HG02623 (cell line): ENCODE measurements around the gene LRP1B.

Experiments
- ATAC-seq: cut with Tn5 transposase; IDR thresholded peaks from one replicate; pipeline ENCODE4 v1.9.1; 2021; ENCODE audit warnings: moderate library complexity; ENCODE audit not compliant: unreplicated experiment

LRP1B gene

GRCh38 chr2:140246957-140247356, 1883.9 kb downstream of the LRP1B start:
- no peak for ATAC-seq

GRCh38 chr2:140246058-140246457, 1884.8 kb downstream of the LRP1B start:
- ATAC-seq, result no peak

GRCh38 chr2:140242889-140243288, 1887.9 kb downstream of the LRP1B start:
- ATAC-seq, result no peak

DNA sequence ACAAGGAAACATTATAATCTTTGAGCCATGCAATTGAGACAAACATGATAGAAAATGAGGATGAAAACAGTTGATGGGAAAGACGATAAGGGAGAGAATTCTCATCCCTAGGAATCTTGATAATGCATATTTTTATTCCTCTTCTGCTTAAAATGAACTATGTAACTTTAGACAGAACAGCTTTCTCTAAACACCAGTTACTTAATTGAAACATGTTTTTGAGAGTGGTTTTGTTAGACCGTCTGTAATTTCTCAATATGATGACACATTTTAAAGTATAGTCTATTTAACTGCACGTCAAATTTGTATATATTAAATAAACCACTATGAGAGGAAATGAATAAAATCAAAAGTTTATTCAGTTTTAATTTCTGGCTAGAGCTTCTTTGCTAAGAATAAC, 1896.7 kb downstream of the LRP1B start:
- ATAC-seq, result no peak

- no peak for ATAC-seq
Measured at GRCh38 chr2:140210963-140211362, 1919.9 kb downstream of the LRP1B start.

- ATAC-seq, result no peak
Measured at GRCh38 chr2:140205093-140205492, 1925.7 kb downstream of the LRP1B start.

DNA sequence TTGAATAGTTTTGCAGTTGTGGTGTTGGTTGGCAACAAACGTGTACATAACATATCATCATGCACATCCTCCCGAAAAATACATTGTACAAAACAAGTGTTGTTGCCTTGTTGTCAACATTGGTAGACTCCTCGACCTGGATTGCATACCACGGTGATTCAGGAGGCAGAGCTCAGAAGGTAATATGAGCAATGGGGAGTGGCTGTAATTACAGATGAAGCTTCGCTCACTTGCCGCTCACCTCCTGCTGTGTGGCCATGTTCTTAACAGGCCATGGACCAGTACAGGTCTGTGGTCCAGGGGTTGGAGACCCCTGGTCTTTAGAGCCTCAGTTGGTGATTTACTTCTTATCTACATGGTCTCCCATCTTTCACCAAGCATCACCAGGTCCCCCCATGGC, 1927.5 kb downstream of the LRP1B start:
- no peak for ATAC-seq

- ATAC-seq, result no peak
Measured at GRCh38 chr2:140201572-140201971, 1929.2 kb downstream of the LRP1B start.

GRCh38 chr2:140200764-140201163, 1930.1 kb downstream of the LRP1B start:
- ATAC-seq, result no peak

DNA sequence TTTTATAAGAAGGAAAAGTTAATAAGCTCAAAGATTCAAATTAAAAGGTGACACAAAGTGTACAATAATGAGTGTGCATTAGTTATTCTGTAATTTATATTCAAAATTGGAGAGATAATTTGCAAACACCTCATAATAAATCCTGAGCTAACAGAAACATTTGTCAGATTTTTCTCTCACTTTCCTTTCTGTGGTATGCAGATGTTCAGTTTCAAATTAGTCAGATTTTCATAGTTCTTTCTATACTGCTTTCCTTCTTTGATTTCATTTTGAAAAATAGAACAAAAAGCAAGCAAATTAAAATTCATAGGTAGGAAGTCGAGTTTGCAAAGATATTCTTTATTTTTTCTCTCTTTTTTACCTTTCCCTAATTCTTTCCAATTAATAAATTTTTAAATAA, 1930.5 kb downstream of the LRP1B start:
- no peak for ATAC-seq

- no peak for ATAC-seq
Measured at GRCh38 chr2:140199312-140199711, 1931.5 kb downstream of the LRP1B start.

DNA sequence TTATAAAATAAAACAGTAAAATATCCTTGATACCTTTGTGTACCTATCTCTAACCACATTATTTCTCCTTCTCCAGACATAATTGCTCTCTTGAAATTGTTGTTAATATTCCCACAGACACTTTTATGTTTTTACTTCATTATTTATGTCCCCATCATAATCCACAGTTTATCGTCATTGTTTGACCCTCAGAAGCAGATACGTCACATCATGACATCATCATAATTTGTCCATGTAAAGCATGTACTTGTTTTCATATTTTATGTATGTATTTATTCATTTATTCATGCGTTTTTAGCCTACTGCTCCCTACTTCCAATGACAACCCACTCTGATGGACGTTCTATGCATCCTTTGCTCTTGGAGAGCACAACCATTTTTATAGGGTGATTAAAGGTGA, 1943.7 kb downstream of the LRP1B start:
- no peak for ATAC-seq

DNA sequence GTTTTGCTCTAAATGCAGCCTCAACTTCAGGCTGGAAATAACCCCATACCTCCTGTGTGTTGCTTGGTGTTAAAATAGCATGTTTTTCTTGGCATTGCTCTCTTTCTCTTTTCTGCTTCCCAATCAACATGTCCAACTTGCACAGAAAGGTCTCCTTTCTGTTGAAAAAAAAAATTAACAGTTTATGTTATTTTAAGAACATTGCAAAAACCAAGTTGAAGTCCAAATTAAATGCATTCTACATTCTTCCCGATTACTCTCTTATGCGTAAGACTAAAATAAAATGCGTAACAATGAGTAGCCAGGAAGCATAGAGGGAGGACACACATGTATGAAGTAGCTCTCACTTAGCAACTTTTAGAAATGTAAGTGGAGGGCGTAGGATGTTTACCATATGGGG, 1944.5 kb downstream of the LRP1B start:
- ATAC-seq, result no peak

- ATAC-seq, result no peak
Measured at GRCh38 chr2:140185076-140185475, 1945.7 kb downstream of the LRP1B start.

DNA sequence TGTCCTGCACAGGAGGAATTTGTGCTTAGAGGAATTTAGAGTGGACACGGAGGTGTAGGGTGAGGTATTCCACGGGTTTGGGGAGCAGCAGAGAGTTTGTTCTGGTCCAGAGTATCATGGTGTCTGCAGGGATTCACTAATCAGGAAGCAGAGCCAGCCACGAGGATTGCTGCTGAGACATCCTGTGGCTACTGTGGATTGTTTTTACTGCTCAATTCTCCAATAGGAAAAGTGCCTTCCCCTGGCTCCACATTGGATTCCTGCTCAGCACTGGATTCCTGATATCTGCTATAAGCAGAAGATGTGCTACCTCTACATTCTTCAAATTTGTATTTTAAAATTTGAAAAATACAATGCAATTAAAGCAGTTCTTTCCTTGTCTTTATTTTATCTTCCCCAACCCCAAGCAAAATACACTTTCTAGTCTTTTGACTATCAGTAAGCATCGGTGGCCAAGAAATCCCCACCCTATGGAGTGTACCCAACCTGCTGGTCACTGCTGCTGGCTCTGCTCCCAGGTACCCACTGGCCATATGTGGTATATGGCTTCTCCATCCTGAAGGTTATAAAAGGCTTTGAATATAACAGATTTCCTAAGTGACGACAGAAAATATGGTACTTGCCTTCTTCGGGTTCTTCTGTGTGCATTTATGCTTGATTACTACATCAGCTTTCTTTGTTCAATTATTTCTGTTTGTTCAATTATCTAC, 1947.6 kb downstream of the LRP1B start:
- ATAC-seq, result no peak
